ENCODE data around the gene LEMD1.

GRCh38 chr1:205417870-205418635, 3.8 kb downstream of the LEMD1 start:
- TF ChIP-seq CTCF (conservative IDR thresholded peaks at IDR 0.05 in 1 of 2, IDR thresholded peaks at IDR 0.05 in 1 of 2; ENCODE audit: low read depth in 1 of 2, low read length in 2 of 2) (no peak), EZH2 (IDR thresholded peaks at IDR 0.05; ENCODE audit: low read length, missing control alignments) (no peak)
